IMR-90 (cell line): Measurements from ENCODE around the gene MSH2. TPM values are rescaled to one million over a fixed set of nuclear protein-coding genes. Genes with fewer than 3 reads are reported as not detected.
A peak's percentile ranks its signal among the peaks of the same experiment; 100 is the strongest.

ENCODE experiments used
- ATAC-seq: fragments of 200-7000 bp; cut with Tn5 transposase; 2 replicates; pipeline ENCODE4 v1.9.1; 2020; ENCODE audit warnings: low read depth, mild to moderate bottlenecking, moderate library complexity
- BruUV-seq: library from RNA; stranded (reverse); fragments of 400-500 nt; replicated peaks from 2 replicates; lab custom pipeline; 2021; lab: Mats Ljungman, UMichigan
- CTCF ChIA-PET: fragments of 300-600 bp; formaldehyde crosslinking; extraction: SDS; loops from one replicate; lab custom pipeline; 2021; ENCODE audit warnings: antibody characterized with exemption; lab: Yijun Ruan, JAX
- POLR2A ChIA-PET: fragments of 300-600 bp; sonication (Branson Sonifier 250); formaldehyde crosslinking; loops from one replicate; lab custom pipeline; 2022; ENCODE audit warnings: antibody characterized with exemption; ENCODE audit not compliant: unreplicated experiment; lab: Charles Lee
- DNase-seq: peaks from one replicate; pipeline ENCODE4 v3.0.0; 2013
- H2AFZ ChIP-seq: replicated peaks from 2 replicates; pipeline ENCODE3; 2013; ENCODE audit warnings: low read length, mild to moderate bottlenecking; ENCODE audit not compliant: poor library complexity
- H2AK5ac ChIP-seq: 2 replicates; pipeline ENCODE4 v1.6.1; 2013; ENCODE audit warnings: low read depth, low read length, inconsistent platforms
- H2AK9ac ChIP-seq: replicated peaks from 2 replicates; pipeline ENCODE3; 2013; ENCODE audit warnings: mild to moderate bottlenecking, low read depth, low read length, moderate library complexity; ENCODE audit not compliant: poor library complexity
- H2BK120ac ChIP-seq: 2 replicates; pipeline ENCODE4 v1.6.1; 2013; ENCODE audit warnings: low read depth, low read length, inconsistent platforms
- H2BK15ac ChIP-seq: 3 replicates; pipeline ENCODE4 v1.6.1; 2013; ENCODE audit warnings: low read depth, low read length, inconsistent platforms
- H2BK20ac ChIP-seq: 2 replicates; pipeline ENCODE4 v1.6.1; 2013; ENCODE audit warnings: low read depth, mild to moderate bottlenecking, inconsistent platforms, low read length, moderate library complexity
- H2BK5ac ChIP-seq: 2 replicates; pipeline ENCODE4 v1.6.1; 2013; ENCODE audit warnings: mild to moderate bottlenecking, low read depth, low read length, inconsistent platforms; ENCODE audit not compliant: poor library complexity, severe bottlenecking
- H3K14ac ChIP-seq: replicated peaks from 2 replicates; pipeline ENCODE4 v1.6.1; 2013; ENCODE audit warnings: low read depth, low read length, inconsistent platforms
- H3K18ac ChIP-seq: 2 replicates; pipeline ENCODE4 v1.6.1; 2013; ENCODE audit warnings: low read depth, low read length, control low read depth
- H3K23ac ChIP-seq: 2 replicates; pipeline ENCODE4 v1.6.1; 2013; ENCODE audit warnings: low read depth, low read length, inconsistent platforms
- H3K27ac ChIP-seq: 2 replicates; pipeline ENCODE4 v1.5.1; 2013; ENCODE audit warnings: mild to moderate bottlenecking, control low read depth, low read length; ENCODE audit not compliant: insufficient read depth
- H3K27me3 ChIP-seq: 2 replicates; pipeline ENCODE4 v1.6.1; 2013; ENCODE audit warnings: low read length; ENCODE audit not compliant: control insufficient read depth, insufficient read depth
- H3K36me3 ChIP-seq: 2 replicates; pipeline ENCODE4 v1.6.1; 2013; ENCODE audit warnings: low read length, mixed read lengths; ENCODE audit not compliant: control insufficient read depth, insufficient read depth
- H3K4ac ChIP-seq: 2 replicates; pipeline ENCODE4 v1.6.1; 2013; ENCODE audit warnings: low read depth, low read length, inconsistent platforms
- H3K4me1 ChIP-seq: 2 replicates; pipeline ENCODE4 v1.6.1; 2013; ENCODE audit warnings: low read length, mixed read lengths; ENCODE audit not compliant: control insufficient read depth, insufficient read depth
- H3K4me2 ChIP-seq: 2 replicates; pipeline ENCODE4 v1.6.1; 2013; ENCODE audit warnings: low read depth, mild to moderate bottlenecking, control low read depth, low read length, moderate library complexity
- H3K4me3 ChIP-seq: 2 replicates; pipeline ENCODE4 v1.5.1; 2013; ENCODE audit warnings: low read depth, mild to moderate bottlenecking, control low read depth, low read length, moderate library complexity; ENCODE audit not compliant: insufficient read depth
- H3K56ac ChIP-seq: 2 replicates; pipeline ENCODE4 v1.6.1; 2013; ENCODE audit warnings: low read length, inconsistent platforms; ENCODE audit not compliant: insufficient read depth; ENCODE audit errors: extremely low read depth
- H3K79me1 ChIP-seq, 2 experiments: 2 replicates each; pipeline ENCODE4 v1.6.1; 2013; ENCODE audit warnings: low read length in 2 of 2, inconsistent platforms in 1 of 2, low read depth in 1 of 2
- H3K9ac ChIP-seq: 2 replicates; pipeline ENCODE4 v1.6.1; 2013; ENCODE audit warnings: low read depth, low read length, control low read depth
- H3K9me1 ChIP-seq: 2 replicates; pipeline ENCODE4 v1.6.1; 2013; ENCODE audit warnings: low read length, inconsistent platforms; ENCODE audit not compliant: insufficient read depth
- H3K9me3 ChIP-seq: 2 replicates; pipeline ENCODE4 v1.6.1; 2013; ENCODE audit warnings: low read length; ENCODE audit not compliant: control insufficient read depth, insufficient read depth
- H4K20me1 ChIP-seq: 2 replicates; pipeline ENCODE4 v1.6.1; 2013; ENCODE audit warnings: low read length, inconsistent platforms; ENCODE audit not compliant: insufficient read depth
- H4K5ac ChIP-seq: 2 replicates; pipeline ENCODE4 v1.6.1; 2013; ENCODE audit warnings: mild to moderate bottlenecking, low read depth, low read length, control low read depth
- H4K8ac ChIP-seq, 2 experiments: 2 replicates each; pipeline ENCODE4 v1.6.1; 2013; ENCODE audit warnings: low read depth in 2 of 2, low read length in 2 of 2, control low read depth in 1 of 2, inconsistent platforms in 1 of 2
- H4K91ac ChIP-seq: 2 replicates; pipeline ENCODE4 v1.6.1; 2013; ENCODE audit warnings: low read depth, low read length, inconsistent platforms; ENCODE audit not compliant: insufficient read depth
- CTCF ChIP-seq: conservative IDR thresholded peaks from 2 replicates; pipeline ENCODE4 v1.5.1; 2012; ENCODE audit warnings: mild to moderate bottlenecking, low read depth, low read length, improper control_type of control experiment
- MAFK ChIP-seq: IDR thresholded peaks from 2 replicates; pipeline ENCODE4 v1.6.1; 2012; ENCODE audit warnings: low read depth, low read length, improper control_type of control experiment
- WGBS, 2 experiments: methylation state at CpG; one replicate each; pipeline versions ENCODE4 v1.1.5 to v1.1.7; 2013; ENCODE audit warnings: missing lambda C conversion rate in 2 of 2; ENCODE audit not compliant: insufficient read length in 1 of 2; ENCODE audit errors: extremely low coverage in 2 of 2; 5-methylcytosine and 5-hydroxymethylcytosine counted together
- dilution Hi-C: fragments of 300-500 bp; cut with HindIII; formaldehyde crosslinking; loops from one replicate; pipeline ENCODE4 v1.14.3; 2018; ENCODE audit warnings: low sequenced_read_pairs; ENCODE audit not compliant: unreplicated experiment
- in situ Hi-C: fragments of 300-500 bp; cut with MboI; formaldehyde crosslinking; loops from 3 replicates; pipeline ENCODE4 v1.14.3; 2019; ENCODE audit warnings: low sequenced_read_pairs, inconsistent platforms, mixed read lengths
- intact Hi-C: fragments of 100-400 bp; cut with micrococcal nuclease; formaldehyde crosslinking; loops from 2 replicates; pipeline ENCODE4 v1.10.0; 2022
- polyA plus RNA-seq, 3 experiments: library from polyadenylated mRNA; depleted of rRNA; stranded (reverse); fragments of >200 nt; gene quantifications; 2 replicates each; pipeline ENCODE4 v1.2.3, GENCODE V29; 2012; ENCODE audit warnings: low replicate concordance in 1 of 3
- total RNA-seq: library from RNA; depleted of rRNA; stranded (reverse); fragments of >200 nt; gene quantifications from 2 replicates; pipeline ENCODE4 v1.2.3, GENCODE V29; 2012

Gene MSH2
- total and polyA plus RNA-seq, 2 of the 4 experiments (the other 2 are of a cell fraction): 13.8 to 22.6 TPM

GRCh38 chr2:47510745-47511144, 107.8 kb downstream of the MSH2 start:
- Histone ChIP-seq H4K5ac (no peak overlapping the region), H2BK5ac (no peak overlapping the region), H3K23ac (no peak overlapping the region), H3K27ac (no peak overlapping the region), H3K56ac (no peak overlapping the region), H3K27me3 (peaks cover 14% of the 10 kb centered on the region), H3K4me1 (peaks cover 4% of the 10 kb centered on the region), H3K14ac (no peak overlapping the region), H3K4me3 (no peak overlapping the region), H2AK5ac (no peak overlapping the region), H3K4me2 (no peak overlapping the region), H3K9ac (no peak overlapping the region), H3K79me1 (no peaks in the 10 kb centered on the region), H3K18ac (no peak overlapping the region), H3K4ac (no peak overlapping the region), H2BK20ac (no peak overlapping the region), H4K8ac (no peak overlapping the region), H2AK9ac (no peak overlapping the region), H3K9me3 (peaks cover 3% of the 10 kb centered on the region; the same call in 1 of the 2 replicates), H3K36me3 (no peaks in the 10 kb centered on the region), H3K9me1 (peaks cover 11% of the 10 kb centered on the region; the same call in 1 of the 2 replicates), H4K91ac (no peak overlapping the region), H2BK120ac (no peak overlapping the region), H4K20me1 (no peaks in the 10 kb centered on the region), H2AFZ (no peak overlapping the region), H2BK15ac (no peak overlapping the region)
- WGBS, 2 experiments: 90% methylated on average over 1 of the region's 4 CpGs; no CpG with 5 or more reads in 1 of the 2 experiments
- intact Hi-C loops: no loop called here
- in situ Hi-C loops: no loop called here
- DNase-seq: no peak
- ChIA-PET CTCF (interaction anchor here (0.7 kb wide), 1 partner anchor 12 kb away, joined by 3 read pairs; no protein-coding TSS in a partner anchor), POLR2A (no interaction called here)
- no TSS peak for BruUV-seq
- TF ChIP-seq MAFK: no peak
- TF ChIP-seq CTCF: 0 out of 2 replicates have a peak, but pooled peaks have one; percentile 6
- dilution Hi-C loops: no loop called here
- ATAC-seq: no peak
